K562 (cell line): ENCODE results near the gene SRCAP. TPM values are rescaled to one million over a fixed set of nuclear protein-coding genes. Genes with fewer than 3 reads are reported as not detected.

Source experiments
- CREM ChIP-seq: IDR thresholded peaks from 2 replicates; pipeline ENCODE4 v1.6.1; 2014; ENCODE audit warnings: antibody characterized with exemption, low read depth
- DEAF1 ChIP-seq: fragments of 450-650 bp; formaldehyde crosslinking; IDR thresholded peaks from 2 replicates; pipeline ENCODE4 v1.4.0; 2020; ENCODE audit warnings: mild to moderate bottlenecking, moderate library complexity
- DMBX1 ChIP-seq: fragments of 250-450 bp; sonication (Bioruptor Pico); IDR thresholded peaks from 2 replicates; pipeline ENCODE4 v1.8.0; 2022; ENCODE audit warnings: inconsistent platforms, mild to moderate bottlenecking, moderate library complexity, borderline replicate concordance
- E2F6 ChIP-seq, 2 experiments: IDR thresholded peaks; 2 replicates each; pipeline ENCODE4 v1.6.1; 2011; ENCODE audit warnings: borderline replicate concordance in 1 of 2, control low read depth in 1 of 2, low read depth in 1 of 2, low read length in 1 of 2, mild to moderate bottlenecking in 1 of 2, mixed read lengths in 1 of 2, moderate library complexity in 1 of 2; ENCODE audit not compliant: insufficient read depth in 1 of 2, insufficient read length in 1 of 2, poor library complexity in 1 of 2, severe bottlenecking in 1 of 2; ENCODE audit errors: extremely low read depth in 1 of 2
- FOXA1 ChIP-seq: fragments of 450-650 bp; IDR thresholded peaks from 2 replicates; pipeline ENCODE4 v1.6.1; 2016; ENCODE audit warnings: mild to moderate bottlenecking, borderline replicate concordance
- FOXJ3 ChIP-seq: sonication (generic); formaldehyde crosslinking; IDR thresholded peaks from 2 replicates; pipeline ENCODE4 v1.4.0; 2020; ENCODE audit warnings: mild to moderate bottlenecking, missing genetic modification reagents
- GABPA ChIP-seq: fragments of 200-800 bp; sonication (Bioruptor generic); conservative IDR thresholded peaks from 2 replicates; pipeline ENCODE4 v1.6.1; 2016; ENCODE audit warnings: low read depth, missing genetic modification characterization, missing compliant biosample characterization
- HDAC1 ChIP-seq, 2 experiments: fragments of 450-650 bp; IDR thresholded peaks; 2 replicates each; pipeline ENCODE4 v1.6.1; 2016 to 2017; ENCODE audit warnings: inconsistent platforms in 1 of 2, mild to moderate bottlenecking in 1 of 2, moderate library complexity in 1 of 2
- HEY1 ChIP-seq: fragments of 250-450 bp; sonication (Bioruptor Pico); IDR thresholded peaks from 2 replicates; pipeline ENCODE4 v1.5.0; 2020; ENCODE audit warnings: mild to moderate bottlenecking, moderate library complexity, borderline replicate concordance
- HMBOX1 ChIP-seq: sonication (generic); IDR thresholded peaks from 2 replicates; pipeline ENCODE4 v1.6.1; 2016
- IRF2 ChIP-seq: sonication (generic); formaldehyde crosslinking; IDR thresholded peaks from 2 replicates; pipeline ENCODE4 v1.8.1; 2022; ENCODE audit warnings: mild to moderate bottlenecking, missing genetic modification reagents
- KLF1 ChIP-seq: fragments of 450-650 bp; IDR thresholded peaks from 2 replicates; pipeline ENCODE4 v1.6.1; 2016; ENCODE audit warnings: missing genetic modification characterization, missing compliant biosample characterization
- LCOR ChIP-seq: sonication (generic); formaldehyde crosslinking; IDR thresholded peaks from 2 replicates; pipeline ENCODE4 v1.8.0; 2022; ENCODE audit warnings: mild to moderate bottlenecking, missing genetic modification reagents
- MLLT1 ChIP-seq, 2 experiments: fragments of 450-650 bp; IDR thresholded peaks; 2 replicates each; pipeline ENCODE4 v1.6.1; 2016
- PHTF2 ChIP-seq: fragments of 250-450 bp; sonication (Bioruptor Pico); IDR thresholded peaks from 2 replicates; pipeline ENCODE4 v1.5.0; 2021; ENCODE audit warnings: mild to moderate bottlenecking
- RBM17 ChIP-seq: fragments of 200-400 bp; formaldehyde crosslinking; IDR thresholded peaks from 2 replicates; pipeline ENCODE4 v1.6.1; 2017; ENCODE audit warnings: low read depth, mild to moderate bottlenecking, low read length, borderline replicate concordance
- SAFB2 ChIP-seq: fragments of 200-400 bp; formaldehyde crosslinking; IDR thresholded peaks from 2 replicates; pipeline ENCODE4 v1.6.1; 2018; ENCODE audit warnings: borderline replicate concordance, low read length, low read depth, moderate library complexity; ENCODE audit not compliant: severe bottlenecking
- SRSF9 ChIP-seq: fragments of 200-400 bp; formaldehyde crosslinking; IDR thresholded peaks from 2 replicates; pipeline ENCODE4 v1.6.1; 2017; ENCODE audit warnings: low read depth, low read length, borderline replicate concordance
- TBP ChIP-seq: optimal IDR thresholded peaks from 2 replicates; pipeline ENCODE3; 2011; ENCODE audit warnings: low read depth, low read length, improper control_type of control experiment
- TCF7L2 ChIP-seq: fragments of 150-350 bp; IDR thresholded peaks from 2 replicates; pipeline ENCODE4 v1.6.1; 2016; ENCODE audit warnings: low read depth, mild to moderate bottlenecking, low read length, moderate library complexity
- U2AF1 ChIP-seq: fragments of 200-400 bp; formaldehyde crosslinking; optimal IDR thresholded peaks from 2 replicates; pipeline ENCODE3; 2017; ENCODE audit warnings: mild to moderate bottlenecking, low read depth, low read length, moderate library complexity
- VEZF1 ChIP-seq: fragments of 200-800 bp; sonication (Bioruptor generic); IDR thresholded peaks from 2 replicates; pipeline ENCODE4 v1.6.1; 2017; ENCODE audit warnings: missing genetic modification characterization, missing compliant biosample characterization
- ZNF785 ChIP-seq: fragments of 250-450 bp; sonication (Bioruptor Pico); IDR thresholded peaks from 2 replicates; pipeline ENCODE4 v1.4.0; 2020; ENCODE audit warnings: mild to moderate bottlenecking
- polyA plus RNA-seq, 8 experiments: library from polyadenylated mRNA; depleted of rRNA in 4 of 8; stranded (reverse) in 5 of 8; unstranded in 3 of 8; fragments of >200 nt; fragmentation: Nextera tagmentation in 2 of 8; fragmentation: Illumina TruSeq in 1 of 8; extraction: Ambion mirVana in 2 of 8; extraction: Trizol in 1 of 8; gene quantifications; 2 replicates each; pipeline versions ENCODE4 v1.2.1 to v1.2.3, GENCODE V29; 2011 to 2014; ENCODE audit warnings: inconsistent platforms in 1 of 8, missing spikeins in 1 of 8
- total RNA-seq, 7 experiments: library from RNA; depleted of rRNA in 6 of 7; stranded (reverse); fragments of >200 nt in 6 of 7; fragmentation: Illumina TruSeq in 2 of 7; extraction: Trizol in 2 of 7; gene quantifications; 2 replicates each; pipeline versions ENCODE4 v1.2.1 to v1.2.3, GENCODE V29; 2011 to 2021; ENCODE audit warnings: low replicate concordance in 1 of 7

The SRCAP gene
- total and polyA plus RNA-seq, 9 of the 15 experiments (the other 6 are each of a cell fraction or from before 2014, with no cell fraction given) = 0.21 to 62.6 (median 5.8) TPM

- TF ChIP-seq CREM (no peak), U2AF1 (no peak), PHTF2 (CRISPR knock-in tag) (no peak), IRF2 (no peak), GABPA (no peak), KLF1 (tag) (no peak), E2F6 (IDR thresholded peaks at IDR 0.05; ENCODE audit: borderline replicate concordance in 1 of 2, extremely low read depth in 1 of 2, insufficient read depth in 1 of 2, insufficient read length in 1 of 2, low read depth in 1 of 2, low read length in 1 of 2, poor library complexity in 1 of 2, severe bottlenecking in 1 of 2) (peak in 1 of 2 experiments; percentile 76), DMBX1 (no peak), FOXJ3 (CRISPR knock-in tag) (no peak), HEY1 (CRISPR knock-in tag) (no peak), HDAC1 (IDR thresholded peaks at IDR 0.05) (no peak), ZNF785 (CRISPR knock-in tag) (no peak), TCF7L2 (no peak), VEZF1 (CRISPR knock-in tag) (no peak), HMBOX1 (no peak), DEAF1 (CRISPR knock-in tag) (no peak), SAFB2 (no peak), LCOR (CRISPR knock-in tag) (peak; percentile 74; the same call in 1 of the 2 replicates), SRSF9 (no peak), RBM17 (no peak), TBP (no peak), MLLT1 (IDR thresholded peaks at IDR 0.05) (no peak), FOXA1 (no peak)
Measured at GRCh38 chr16:30761427-30761927, 62.5 kb downstream of the SRCAP start (continued).
